ENCODE measurements around the gene SLC35E2B.
"Not testable (repeated sequence)": the region's sequence is repeated elsewhere in the genome, so short reads cannot be mapped to it uniquely, and the experiment has no call there.

Gene SLC35E2B

DNA sequence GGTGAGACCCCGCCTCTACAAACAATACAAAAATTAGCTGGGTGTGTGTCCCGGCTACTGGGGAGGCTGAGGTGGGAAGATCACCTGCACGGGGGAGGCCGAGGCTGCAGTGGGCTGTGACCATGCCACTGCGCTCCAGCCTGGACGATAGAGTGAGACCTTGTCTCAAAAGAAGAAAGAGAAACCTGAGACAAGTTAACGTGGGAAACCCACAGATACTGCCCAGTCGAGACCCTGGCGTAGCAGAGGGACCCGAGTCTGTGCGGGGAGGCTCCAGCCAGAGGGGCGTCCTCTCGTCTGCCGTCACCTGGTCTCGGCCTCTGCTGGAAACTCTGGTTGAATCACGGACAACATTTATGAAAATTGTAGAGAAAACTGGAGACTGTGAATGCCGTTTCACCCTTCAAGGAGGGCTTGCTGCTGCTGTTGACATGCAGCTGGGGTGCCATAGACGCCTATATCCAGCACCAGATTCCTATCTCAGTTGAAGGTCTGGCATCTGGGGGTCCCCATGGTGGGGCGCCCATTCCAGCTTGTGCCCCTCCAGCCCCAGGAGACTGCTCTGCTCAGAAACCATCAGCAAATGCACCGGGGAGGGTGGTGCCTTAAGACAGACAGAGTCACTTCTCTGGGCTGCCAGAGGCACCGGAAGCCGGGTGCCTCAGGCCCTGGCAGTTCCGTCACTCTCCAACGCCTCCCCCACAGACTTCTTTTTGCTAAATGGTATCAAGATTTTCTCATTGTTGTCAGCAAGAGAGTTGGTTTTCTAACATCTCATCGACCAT lies 20.2 kb downstream of the SLC35E2B start:
- DNase-seq = no peak

DNA sequence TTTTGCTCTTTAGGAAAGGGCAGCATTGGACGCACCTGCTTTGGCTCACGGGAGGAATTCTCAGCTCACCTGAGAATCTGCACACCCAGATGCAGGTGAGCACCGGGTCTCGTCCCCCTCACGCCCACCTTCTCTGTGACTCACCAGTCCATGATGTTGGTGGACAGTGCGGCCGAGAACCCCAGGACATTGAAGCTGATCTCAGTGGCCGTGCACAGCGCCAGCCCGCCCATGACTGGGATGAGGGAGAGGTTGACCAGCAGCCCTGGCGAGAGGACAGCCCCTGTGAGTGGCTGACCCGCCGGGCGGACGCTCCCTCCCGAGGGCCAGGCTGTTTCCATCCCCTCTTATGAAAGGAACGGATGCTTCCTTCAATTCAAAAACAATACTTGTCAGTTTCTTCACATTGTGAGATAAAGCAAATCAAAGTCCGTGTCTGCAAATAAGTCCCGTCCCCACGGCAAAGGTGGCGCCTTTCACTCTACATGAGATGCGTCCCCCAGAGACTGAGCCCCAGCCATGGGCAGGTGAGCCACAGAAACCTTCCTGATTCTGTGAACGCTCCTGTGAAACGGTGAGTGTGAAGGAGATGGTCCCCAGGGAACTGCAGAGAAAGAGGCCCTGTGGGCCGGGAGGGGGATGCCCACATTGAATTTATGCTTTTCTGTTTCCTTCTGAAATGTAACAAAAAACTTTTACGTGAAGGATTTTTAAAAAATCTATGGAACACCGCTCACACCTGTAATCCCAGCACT lies 21.1 kb downstream of the SLC35E2B start:
- no peak for DNase-seq

DNA sequence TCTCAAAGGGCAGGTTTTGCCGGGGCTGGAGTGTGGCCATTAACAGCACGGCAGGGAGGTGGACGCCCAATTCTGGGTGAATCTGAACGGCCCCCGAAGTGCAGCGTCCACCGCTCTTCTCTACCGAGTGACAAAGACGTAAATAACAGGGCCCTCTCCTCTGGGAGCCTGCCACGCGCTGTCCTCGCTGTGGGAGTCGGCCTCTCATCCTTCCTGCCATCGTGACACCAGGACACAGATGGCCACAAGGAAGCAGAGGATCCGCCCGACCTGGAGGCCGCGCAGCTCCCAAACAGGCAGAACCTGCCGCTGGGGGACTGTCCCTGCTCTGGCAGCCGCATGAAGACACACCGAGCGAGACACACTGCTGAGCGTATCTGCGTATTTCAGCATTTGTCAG lies 21.7 kb downstream of the SLC35E2B start:
- DNase-seq = no peak

- no peak for DNase-seq
Observed at GRCh38 chr1:1669468-1670440, 22.8 kb downstream of the SLC35E2B start.

GRCh38 chr1:1666526-1666925 lies 26.1 kb downstream of the SLC35E2B start:
- no peak for DNase-seq

DNA sequence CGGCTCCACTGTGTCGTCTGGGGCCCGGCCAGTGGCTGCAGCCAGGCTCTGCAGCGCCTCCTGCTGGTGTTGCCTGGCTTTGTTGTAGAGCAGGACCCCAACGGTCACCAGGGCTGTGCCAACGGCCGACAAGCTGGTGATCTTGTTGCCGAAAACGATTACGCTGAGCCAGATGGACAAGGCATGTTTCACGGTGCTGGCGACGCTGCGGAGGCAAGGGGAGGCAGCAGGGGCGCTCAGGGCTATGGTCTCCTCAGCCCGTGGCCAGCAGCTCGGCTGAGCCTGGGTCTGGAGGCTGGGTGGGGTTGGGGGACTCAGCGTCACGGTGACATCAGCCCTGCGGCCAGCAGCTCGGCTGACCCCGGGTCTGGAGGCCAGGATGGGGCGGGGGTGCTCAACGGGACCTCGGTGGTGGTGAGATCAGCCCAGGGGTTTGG lies 26.8 kb downstream of the SLC35E2B start:
- peak; percentile 34 for DNase-seq

GRCh38 chr1:1664941-1665814 lies 27.4 kb downstream of the SLC35E2B start:
- DNase-seq = no peak

GRCh38 chr1:1664318-1664717 lies 28.3 kb downstream of the SLC35E2B start:
- not testable (repeated sequence) for DNase-seq

GRCh38 chr1:1662830-1663560 lies 29.6 kb downstream of the SLC35E2B start:
- not testable (repeated sequence) for DNase-seq

- not testable (repeated sequence) for DNase-seq
Observed at GRCh38 chr1:1662392-1662791, 30.2 kb downstream of the SLC35E2B start.

GRCh38 chr1:1658583-1659549 lies 33.7 kb downstream of the SLC35E2B start, which contains the start of gene CDK11B:
CDK11B (minus strand) TSS chr1:1659004; CDS start chr1:1657485, 1,519 bp downstream.
- peak; percentile 93 for DNase-seq

GRCh38 chr1:1648265-1648664 lies 44.3 kb downstream of the SLC35E2B start:
- DNase-seq = not testable (repeated sequence)

DNA sequence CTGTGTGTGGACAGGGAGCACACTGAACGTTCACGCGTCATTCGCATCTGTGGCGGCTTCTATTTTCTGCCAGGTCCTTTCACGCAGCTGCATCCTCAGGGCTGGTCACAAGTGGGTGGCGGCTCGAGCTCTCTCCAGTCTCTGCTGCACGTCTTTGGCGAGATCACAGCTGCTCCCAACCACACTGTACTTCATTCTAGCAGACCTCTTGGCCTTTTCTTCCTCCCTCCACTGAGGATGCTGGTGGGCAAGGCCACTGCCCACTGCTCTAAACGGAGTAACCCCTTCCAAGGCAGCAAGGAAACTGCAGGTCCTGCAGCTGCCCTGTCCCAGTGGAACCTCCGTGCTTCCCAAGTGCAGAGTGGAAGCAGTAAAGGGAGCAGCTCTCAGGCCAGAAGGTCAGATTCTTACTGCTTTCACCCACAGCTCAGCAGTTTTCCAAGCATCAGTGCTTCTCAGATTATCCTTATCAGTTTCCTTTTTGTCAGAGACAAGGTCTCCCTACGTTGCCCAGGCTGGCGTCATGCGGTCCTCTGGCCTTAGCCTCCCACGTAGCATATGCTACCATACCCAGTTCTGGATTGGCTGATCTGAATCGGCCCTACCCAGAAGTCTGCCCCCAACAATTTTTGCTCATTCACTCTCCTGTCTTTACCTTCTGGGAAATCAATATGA lies 44.9 kb downstream of the SLC35E2B start:
- DNase-seq = not testable (repeated sequence)

GRCh38 chr1:1646326-1646725 lies 46.3 kb downstream of the SLC35E2B start:
- DNase-seq = not testable (repeated sequence)

GRCh38 chr1:1640711-1641461 lies 51.7 kb downstream of the SLC35E2B start:
- DNase-seq = not testable (repeated sequence)

GRCh38 chr1:1640081-1640480 lies 52.5 kb downstream of the SLC35E2B start:
- DNase-seq = not testable (repeated sequence)

GRCh38 chr1:1639368-1639767 lies 53.2 kb downstream of the SLC35E2B start:
- not testable (repeated sequence) for DNase-seq

DNA sequence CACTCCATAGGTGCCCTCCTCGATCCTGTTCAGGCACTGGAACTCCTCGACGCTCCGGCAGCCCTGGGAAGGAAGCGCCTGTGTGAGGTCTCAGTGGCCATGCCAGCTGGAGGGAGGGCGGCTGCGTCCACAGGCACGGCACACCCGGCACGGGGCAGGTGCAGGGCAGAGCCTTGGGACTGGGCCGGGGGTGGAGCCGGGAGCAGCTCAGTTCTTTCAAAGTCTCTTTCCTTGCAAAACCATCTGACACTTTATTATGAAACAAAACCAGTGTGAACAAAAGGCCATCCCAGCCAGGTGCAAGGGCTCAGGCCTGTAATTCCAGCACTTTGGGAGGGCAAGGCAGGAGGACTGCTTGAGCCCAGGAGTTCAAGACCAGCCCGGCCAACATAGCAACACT lies 54.1 kb downstream of the SLC35E2B start:
- not testable (repeated sequence) for DNase-seq
